NB4 (cell line): ENCODE results near the gene ANKIB1.

Source experiments
- MYC ChIP-seq: IDR thresholded peaks from 2 replicates; pipeline ENCODE4 v1.6.1; 2011; ENCODE audit warnings: low read depth, low read length
- POLR2A ChIP-seq: IDR thresholded peaks from 2 replicates; pipeline ENCODE4 v1.6.1; 2011; ENCODE audit warnings: mild to moderate bottlenecking; ENCODE audit not compliant: insufficient read length; ENCODE audit errors: extremely low read depth
- TF ChIP-seq, protein P1 (sequence below): IDR thresholded peaks from one replicate; pipeline ENCODE4 v1.5.1; 2012; ENCODE audit warnings: low read depth, low read length

DNA sequence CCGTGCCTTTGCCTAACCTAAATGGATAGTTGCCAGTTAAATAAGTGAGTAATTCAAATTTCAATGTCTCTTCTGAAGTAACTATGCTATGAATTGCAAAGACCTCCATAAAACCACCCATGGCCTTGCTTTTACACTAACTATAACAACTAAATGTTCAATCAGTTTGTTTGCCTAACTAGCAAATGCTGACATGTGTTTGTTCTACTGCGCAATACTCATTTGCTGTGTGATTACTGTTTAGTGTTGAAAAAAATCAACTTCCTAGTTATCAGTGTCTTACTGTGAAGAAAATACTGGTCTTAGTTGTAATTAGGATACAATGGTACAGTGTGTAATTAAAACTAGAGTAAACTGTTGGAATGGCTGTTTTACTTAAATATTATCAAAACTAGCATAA, 154.2 kb downstream of the ANKIB1 start:
- TF ChIP-seq POLR2A (no peak), MYC (no peak)
- TF ChIP-seq, protein P1, sequence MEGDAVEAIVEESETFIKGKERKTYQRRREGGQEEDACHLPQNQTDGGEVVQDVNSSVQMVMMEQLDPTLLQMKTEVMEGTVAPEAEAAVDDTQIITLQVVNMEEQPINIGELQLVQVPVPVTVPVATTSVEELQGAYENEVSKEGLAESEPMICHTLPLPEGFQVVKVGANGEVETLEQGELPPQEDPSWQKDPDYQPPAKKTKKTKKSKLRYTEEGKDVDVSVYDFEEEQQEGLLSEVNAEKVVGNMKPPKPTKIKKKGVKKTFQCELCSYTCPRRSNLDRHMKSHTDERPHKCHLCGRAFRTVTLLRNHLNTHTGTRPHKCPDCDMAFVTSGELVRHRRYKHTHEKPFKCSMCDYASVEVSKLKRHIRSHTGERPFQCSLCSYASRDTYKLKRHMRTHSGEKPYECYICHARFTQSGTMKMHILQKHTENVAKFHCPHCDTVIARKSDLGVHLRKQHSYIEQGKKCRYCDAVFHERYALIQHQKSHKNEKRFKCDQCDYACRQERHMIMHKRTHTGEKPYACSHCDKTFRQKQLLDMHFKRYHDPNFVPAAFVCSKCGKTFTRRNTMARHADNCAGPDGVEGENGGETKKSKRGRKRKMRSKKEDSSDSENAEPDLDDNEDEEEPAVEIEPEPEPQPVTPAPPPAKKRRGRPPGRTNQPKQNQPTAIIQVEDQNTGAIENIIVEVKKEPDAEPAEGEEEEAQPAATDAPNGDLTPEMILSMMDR = no peak
